Prostate gland (tissue), 2 donors: ENCODE results near the gene ZNF394. TPM values are rescaled to one million over a fixed set of nuclear protein-coding genes. Genes with fewer than 3 reads are reported as not detected.

Experiments
- DNase-seq: peaks from one replicate; pipeline ENCODE4 v3.0.0-alpha.2; 2019; ENCODE audit warnings: low spot score
- H3K27ac ChIP-seq, 2 donors: fragments of 200-600 bp; sonication (generic); 2 replicates each; pipeline ENCODE4 v1.5.1; 2017 to 2019
- H3K27me3 ChIP-seq: fragments of 200-600 bp; sonication (generic); replicated peaks from 2 replicates; pipeline ENCODE4 v1.5.1; 2019; ENCODE audit not compliant: insufficient read depth
- H3K36me3 ChIP-seq, 2 donors: fragments of 200-600 bp; sonication (generic); 1 replicate in 1 of 2; 2 replicates in 1 of 2; pipeline versions ENCODE4 v1.5.1 to v1.8.1; 2017 to 2019
- H3K4me1 ChIP-seq: fragments of 200-600 bp; sonication (generic); replicated peaks from 2 replicates; pipeline ENCODE4 v1.5.1; 2019
- H3K4me3 ChIP-seq, 2 donors: fragments of 200-600 bp; sonication (generic); 2 replicates each; pipeline ENCODE4 v1.5.1; 2017 to 2019
- H3K9me3 ChIP-seq: fragments of 200-600 bp; sonication (generic); 2 replicates; pipeline ENCODE4 v1.5.1; 2017
- CTCF ChIP-seq, 4 experiments: fragments of 200-600 bp in 2 of 4; fragments of 450-650 bp in 2 of 4; sonication (generic) in 2 of 4; IDR thresholded peaks; 1 replicate in 3 of 4; 2 replicates in 1 of 4; pipeline ENCODE4 v1.5.1; 2016 to 2019; ENCODE audit warnings: antibody characterized with exemption in 4 of 4, mild to moderate bottlenecking in 2 of 4, moderate library complexity in 2 of 4
- POLR2A ChIP-seq: fragments of 450-650 bp; IDR thresholded peaks from one replicate; pipeline ENCODE4 v1.6.1; 2016; ENCODE audit warnings: antibody characterized with exemption, mild to moderate bottlenecking
- POLR2AphosphoS5 ChIP-seq: sonication (generic); formaldehyde crosslinking; IDR thresholded peaks from one replicate; pipeline ENCODE4 v1.6.1; 2017; ENCODE audit warnings: antibody characterized with exemption
- WGBS: methylation state at CpG from one replicate; pipeline ENCODE4 v1.1.5; 2018; 5-methylcytosine and 5-hydroxymethylcytosine counted together
- intact Hi-C: fragments of 100-400 bp; cut with DNase I; formaldehyde crosslinking; loops from one replicate; pipeline ENCODE4 v1.14.2; 2022
- total RNA-seq, 2 donors: library from RNA; depleted of rRNA; stranded (reverse); fragments of >200 nt; gene quantifications; one replicate each; pipeline ENCODE4 v1.1.0, GENCODE V29; 2016

The ZNF394 gene
- total RNA-seq, 2 donors from 2014 or later: 37.4 to 37.8 TPM

- no peak for TF ChIP-seq POLR2AphosphoS5
- Histone ChIP-seq H3K27ac (peak overlapping the region; percentile 96), H3K36me3 (peaks cover 1 to 10% of the 10 kb centered on the region in 2 donors), H3K9me3 (no peaks in the 10 kb centered on the region), H3K27me3 (no peaks in the 10 kb centered on the region), H3K4me1 (peaks cover 4% of the 10 kb centered on the region), H3K4me3 (peak overlapping the region; percentile 85 to 90)
- no peak for DNase-seq
- WGBS: under 1% methylated on average over 14 of the region's 14 CpGs
- intact Hi-C loops: no loop called here
Measured at GRCh38 chr7:99499371-99499720, 735 bp downstream of the ZNF394 start.

- intact Hi-C loops: no loop called here
- peak overlapping the region; percentile 85 to 90 for H3K4me3 ChIP-seq
- H3K27ac ChIP-seq: peak overlapping the region in 1 of 2 donors; percentile 96
- peaks cover 4% of the 10 kb centered on the region for H3K4me1 ChIP-seq
- no peaks in the 10 kb centered on the region for H3K27me3 ChIP-seq
- H3K9me3 ChIP-seq: no peaks in the 10 kb centered on the region
- 70% methylated on average over 11 of the region's 11 CpGs for WGBS
- peaks cover 9 to 18% of the 10 kb centered on the region in 2 donors for H3K36me3 ChIP-seq
- no peak for DNase-seq
- TF ChIP-seq POLR2A: no peak
- no peak for TF ChIP-seq CTCF (IDR thresholded peaks at IDR 0.05)
Measured at GRCh38 chr7:99498546-99498944, 1.5 kb downstream of the ZNF394 start.

- peaks cover 4% of the 10 kb centered on the region for H3K4me1 ChIP-seq
- H3K36me3 ChIP-seq: peaks cover 13 to 24% of the 10 kb centered on the region in 2 donors
- DNase-seq: no peak
- WGBS: 75% methylated on average over 6 of the region's 6 CpGs
- H3K4me3 ChIP-seq: peak overlapping the region; percentile 85 to 90
- TF ChIP-seq POLR2A (no peak), POLR2AphosphoS5 (no peak), CTCF (IDR thresholded peaks at IDR 0.05) (no peak)
- H3K27me3 ChIP-seq: no peaks in the 10 kb centered on the region
- H3K9me3 ChIP-seq: no peaks in the 10 kb centered on the region
- H3K27ac ChIP-seq: no peak overlapping the region
- intact Hi-C loops: no loop called here
Measured at GRCh38 chr7:99497766-99498545, 2.1 kb downstream of the ZNF394 start.

GRCh38 chr7:99493823-99494222, 6.3 kb downstream of the ZNF394 start:
- Histone ChIP-seq H3K27me3 (no peaks in the 10 kb centered on the region), H3K4me3 (no peak overlapping the region), H3K27ac (no peak overlapping the region), H3K36me3 (peaks cover 13 to 26% of the 10 kb centered on the region in 2 donors), H3K4me1 (no peaks in the 10 kb centered on the region), H3K9me3 (no peaks in the 10 kb centered on the region)
- no peak for DNase-seq
- 97% methylated on average over 6 of the region's 6 CpGs for WGBS
- intact Hi-C loops: no loop called here
- no peak for TF ChIP-seq CTCF (IDR thresholded peaks at IDR 0.05)
- TF ChIP-seq POLR2A: no peak
- no peak for TF ChIP-seq POLR2AphosphoS5

GRCh38 chr7:99490878-99491277, 9.2 kb downstream of the ZNF394 start:
- peaks cover 13 to 21% of the 10 kb centered on the region in 2 donors for H3K36me3 ChIP-seq
- H3K9me3 ChIP-seq: no peaks in the 10 kb centered on the region
- no peaks in the 10 kb centered on the region for H3K4me1 ChIP-seq
- no peak for DNase-seq
- H3K4me3 ChIP-seq: no peak overlapping the region
- WGBS: 52% methylated on average over 3 of the region's 3 CpGs
- intact Hi-C loops: no loop called here
- TF ChIP-seq POLR2A (no peak), POLR2AphosphoS5 (no peak), CTCF (IDR thresholded peaks at IDR 0.05) (no peak)
- H3K27ac ChIP-seq: no peak overlapping the region
- no peaks in the 10 kb centered on the region for H3K27me3 ChIP-seq
